ENCODE measurements around the gene TTC7B. TPM values are rescaled to one million over a fixed set of nuclear protein-coding genes. Genes with fewer than 3 reads are reported as not detected.

TTC7B gene
- total RNA-seq, 1 experiment from 2014 or later: 70.6 TPM

DNA sequence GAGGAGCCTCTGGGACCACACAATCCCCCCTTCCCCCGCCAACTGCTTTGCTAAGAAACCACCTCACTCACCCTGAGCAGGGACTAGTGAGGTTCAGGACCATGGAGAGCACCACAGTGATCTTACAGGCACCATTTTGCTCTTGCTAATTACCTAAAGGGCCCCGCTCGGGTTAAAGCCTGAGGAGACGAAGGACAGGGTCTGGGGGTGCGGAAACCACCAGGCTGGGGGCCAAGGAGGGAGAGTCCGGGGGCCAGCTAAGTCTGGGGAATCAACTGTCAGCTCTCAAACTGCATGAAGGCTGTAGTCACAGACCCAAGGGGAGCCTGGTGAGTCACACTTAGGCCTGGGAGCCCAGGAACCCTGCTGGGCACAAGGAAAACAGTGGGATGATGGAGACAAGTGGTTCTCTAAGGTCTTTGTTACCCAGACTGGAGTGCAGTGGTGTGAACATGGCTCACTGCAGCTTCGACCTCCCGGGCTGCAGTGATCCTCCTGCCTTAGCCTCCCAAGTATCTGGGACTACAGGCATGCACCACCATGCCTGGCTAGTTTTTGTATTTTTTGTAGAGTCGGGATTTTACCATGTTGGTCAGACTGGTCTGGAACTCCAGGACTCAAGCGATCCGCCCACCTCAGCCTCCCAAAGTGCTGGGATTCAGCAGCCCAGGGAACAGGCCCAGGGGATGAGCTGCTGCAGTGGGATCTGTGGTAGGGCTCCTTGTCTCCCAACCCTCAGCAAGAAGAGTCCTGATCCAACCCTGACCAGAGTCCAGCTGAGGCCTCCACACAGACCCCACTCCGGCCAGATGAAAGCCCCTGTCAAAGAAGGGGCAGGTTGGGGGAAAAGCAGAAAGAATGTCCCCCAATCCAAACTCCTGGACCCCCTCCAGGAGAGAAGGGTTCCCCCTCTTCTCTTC is 320.6 kb downstream of the TTC7B start:
- no peak for DNase-seq (ENCODE audit: low read depth, low spot score)
- Histone ChIP-seq H2AFZ (ENCODE audit: low read depth, low read length, poor library complexity, severe bottlenecking) (no peak overlapping the region), H3K4me3 (replicated peaks in 1 of 2; ENCODE audit: low read depth in 1 of 2, low read length in 2 of 2) (no peak overlapping the region), H4K20me1 (ENCODE audit: insufficient read depth) (no peaks in the 10 kb centered on the region), H3K79me2 (ENCODE audit: insufficient read depth, low read length) (no peaks in the 10 kb centered on the region), H3K27me3 (ENCODE audit: insufficient read depth, low read length) (no peaks in the 10 kb centered on the region), H3K27ac (ENCODE audit: low read depth, low read length) (no peak overlapping the region), H3K9ac (ENCODE audit: low read length) (no peak overlapping the region), H3K4me2 (ENCODE audit: low read length) (no peak overlapping the region), H3K4me1 (ENCODE audit: control insufficient read depth in 1 of 2, insufficient read depth in 2 of 2, low read length in 2 of 2) (peaks cover 0 to 4% of the 10 kb centered on the region in 2 experiments; a peak in 1 of 4 replicates), H3K9me3 (ENCODE audit: control insufficient read depth in 1 of 2, insufficient read depth in 1 of 2, low read depth in 1 of 2, low read length in 2 of 2) (no peaks in the 10 kb centered on the region), H3K9me2 (ENCODE audit: insufficient read depth) (no peaks in the 10 kb centered on the region), H3K36me3 (ENCODE audit: control insufficient read depth in 1 of 2, insufficient read depth in 2 of 2, low read length in 2 of 2) (no peaks in the 10 kb centered on the region)
- ChIA-PET RAD21 (ENCODE audit: low non-redundant PET in 1 of 2, low total read pairs in 2 of 2, uncharacterized antibody in 2 of 2, unreplicated experiment in 2 of 2) (no interaction called here), CTCF (no interaction called here), POLR2A (no interaction called here)
- ATAC-seq: peak; percentile 73
- intact Hi-C loops (cut with micrococcal nuclease): no loop called here
- peak; percentile 75 for TF ChIP-seq YY1 (IDR thresholded peaks at IDR 0.05; ENCODE audit: extremely low read depth, insufficient replicate concordance, low read depth, low read length)
- TF ChIP-seq, protein P1, sequence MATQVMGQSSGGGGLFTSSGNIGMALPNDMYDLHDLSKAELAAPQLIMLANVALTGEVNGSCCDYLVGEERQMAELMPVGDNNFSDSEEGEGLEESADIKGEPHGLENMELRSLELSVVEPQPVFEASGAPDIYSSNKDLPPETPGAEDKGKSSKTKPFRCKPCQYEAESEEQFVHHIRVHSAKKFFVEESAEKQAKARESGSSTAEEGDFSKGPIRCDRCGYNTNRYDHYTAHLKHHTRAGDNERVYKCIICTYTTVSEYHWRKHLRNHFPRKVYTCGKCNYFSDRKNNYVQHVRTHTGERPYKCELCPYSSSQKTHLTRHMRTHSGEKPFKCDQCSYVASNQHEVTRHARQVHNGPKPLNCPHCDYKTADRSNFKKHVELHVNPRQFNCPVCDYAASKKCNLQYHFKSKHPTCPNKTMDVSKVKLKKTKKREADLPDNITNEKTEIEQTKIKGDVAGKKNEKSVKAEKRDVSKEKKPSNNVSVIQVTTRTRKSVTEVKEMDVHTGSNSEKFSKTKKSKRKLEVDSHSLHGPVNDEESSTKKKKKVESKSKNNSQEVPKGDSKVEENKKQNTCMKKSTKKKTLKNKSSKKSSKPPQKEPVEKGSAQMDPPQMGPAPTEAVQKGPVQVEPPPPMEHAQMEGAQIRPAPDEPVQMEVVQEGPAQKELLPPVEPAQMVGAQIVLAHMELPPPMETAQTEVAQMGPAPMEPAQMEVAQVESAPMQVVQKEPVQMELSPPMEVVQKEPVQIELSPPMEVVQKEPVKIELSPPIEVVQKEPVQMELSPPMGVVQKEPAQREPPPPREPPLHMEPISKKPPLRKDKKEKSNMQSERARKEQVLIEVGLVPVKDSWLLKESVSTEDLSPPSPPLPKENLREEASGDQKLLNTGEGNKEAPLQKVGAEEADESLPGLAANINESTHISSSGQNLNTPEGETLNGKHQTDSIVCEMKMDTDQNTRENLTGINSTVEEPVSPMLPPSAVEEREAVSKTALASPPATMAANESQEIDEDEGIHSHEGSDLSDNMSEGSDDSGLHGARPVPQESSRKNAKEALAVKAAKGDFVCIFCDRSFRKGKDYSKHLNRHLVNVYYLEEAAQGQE (IDR thresholded peaks at IDR 0.05; ENCODE audit: low read depth): peak; percentile 96
- no peak for TF ChIP-seq POLR2A (IDR thresholded peaks at IDR 0.05; ENCODE audit: borderline replicate concordance, extremely low read depth, insufficient read depth, insufficient read length)
- BruUV-seq (replicated peaks): no TSS peak
